Measurements from ENCODE around the gene RNF214. TPM values are rescaled to one million over a fixed set of nuclear protein-coding genes. Genes with fewer than 3 reads are reported as not detected.

RNF214 gene
- total RNA-seq, 2 donors from 2014 or later: 10.2 to 12.5 TPM

DNA sequence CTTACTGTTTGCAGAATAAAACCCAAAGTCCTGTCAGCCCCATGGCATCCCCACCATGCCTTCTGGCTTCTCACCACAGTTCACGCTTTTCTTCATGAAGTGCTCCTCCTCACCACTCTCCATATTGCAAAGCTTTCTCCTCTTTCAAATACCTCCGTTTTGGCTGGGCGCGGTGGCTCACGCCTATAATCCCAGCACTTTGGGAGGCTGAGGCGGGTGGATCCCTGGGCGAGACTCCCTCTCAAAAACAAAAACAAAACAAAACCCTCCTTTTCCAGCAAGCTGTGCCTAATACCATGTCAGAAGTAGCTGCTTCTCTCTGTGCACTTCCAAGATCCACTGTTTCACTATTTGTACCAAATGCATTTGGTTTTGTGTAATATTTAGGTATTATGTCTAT, 76.8 kb downstream of the RNF214 start:
- ATAC-seq: no peak
- intact Hi-C loops (cut with DNase I): no loop called here

GRCh38 chr11:117313091-117313490, 80.6 kb downstream of the RNF214 start:
- WGBS, 2 donors: 15 to 23% methylated on average over 5 of the region's 5 CpGs
- Histone ChIP-seq H3K27ac (peak overlapping the region; percentile 16 to 83 (median 52)), H3K36me3 (replicated peaks in 1 of 2; ENCODE audit: insufficient read depth in 1 of 2, low read depth in 2 of 2) (no peaks in the 10 kb centered on the region), H3K4me1 (peaks cover 60% of the 10 kb centered on the region), H3K4me3 (no peak overlapping the region), H3K27me3 (no peaks in the 10 kb centered on the region), H3K9me3 (no peaks in the 10 kb centered on the region)
- TF ChIP-seq CTCF (IDR thresholded peaks at IDR 0.05) (no peak), POLR2A (IDR thresholded peaks at IDR 0.05) (no peak)
- intact Hi-C loops (cut with DNase I): no loop called here
- no peak for DNase-seq
- ATAC-seq: no peak

More for the DNA sequence above, 76.8 kb downstream of the RNF214 start:
- no peak for DNase-seq
- H3K27me3 ChIP-seq: no peaks in the 10 kb centered on the region
- TF ChIP-seq POLR2A (IDR thresholded peaks at IDR 0.05) (no peak), CTCF (IDR thresholded peaks at IDR 0.05) (no peak)
- no peaks in the 10 kb centered on the region for H3K9me3 ChIP-seq
- peaks cover 64% of the 10 kb centered on the region for H3K4me1 ChIP-seq
- H3K4me3 ChIP-seq: no peak overlapping the region
- 89% methylated on average over 7 of the region's 7 CpGs for WGBS, 2 donors
- H3K27ac ChIP-seq: peak overlapping the region in 1 of 4 donors; percentile 25
- H3K36me3 ChIP-seq (replicated peaks in 1 of 2; ENCODE audit: insufficient read depth in 1 of 2, low read depth in 2 of 2): no peaks in the 10 kb centered on the region

- no peaks in the 10 kb centered on the region for H3K36me3 ChIP-seq (replicated peaks in 1 of 2; ENCODE audit: insufficient read depth in 1 of 2, low read depth in 2 of 2)
- H3K27me3 ChIP-seq: no peaks in the 10 kb centered on the region
- TF ChIP-seq POLR2A (IDR thresholded peaks at IDR 0.05) (no peak), CTCF (IDR thresholded peaks at IDR 0.05) (no peak)
- DNase-seq (peak in 2 of 4 donors; percentile 36 to 49), ATAC-seq (no peak)
- H3K4me3 ChIP-seq: peak overlapping the region; percentile 78 to 97
- intact Hi-C loops (cut with DNase I): no loop called here
- no peaks in the 10 kb centered on the region for H3K9me3 ChIP-seq
- H3K27ac ChIP-seq: peak overlapping the region; percentile 25 to 83 (median 68)
- peaks cover 70% of the 10 kb centered on the region for H3K4me1 ChIP-seq
- WGBS, 2 donors: 20 to 24% methylated on average over 6 to 12 of the region's 14 CpGs
Measured at GRCh38 chr11:117313828-117314768, 81.6 kb downstream of the RNF214 start.

DNA sequence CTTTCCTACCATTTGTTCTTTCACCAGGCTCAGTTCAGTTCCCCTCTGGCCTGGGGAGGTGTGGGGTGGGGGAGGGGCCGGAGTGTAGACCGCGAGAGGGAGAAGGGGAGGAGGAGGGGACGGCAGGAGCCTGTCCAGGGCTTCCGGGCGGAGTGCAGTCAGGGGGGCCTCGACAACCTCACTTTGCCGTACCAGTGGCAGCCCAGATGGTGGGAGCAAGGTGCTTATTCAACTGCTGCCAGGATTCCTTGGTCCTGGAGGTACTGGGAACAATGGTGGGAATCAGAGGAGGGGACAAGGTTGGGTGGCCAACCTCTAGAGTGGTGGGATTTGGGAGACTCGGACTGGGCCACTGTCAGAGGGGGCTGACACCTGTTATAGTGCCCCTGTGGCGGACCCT, 82.4 kb downstream of the RNF214 start:
- Histone ChIP-seq H3K36me3 (replicated peaks in 1 of 2; ENCODE audit: insufficient read depth in 1 of 2, low read depth in 2 of 2) (no peaks in the 10 kb centered on the region), H3K27me3 (no peaks in the 10 kb centered on the region), H3K4me3 (peak overlapping the region; percentile 78 to 97), H3K4me1 (peaks cover 75% of the 10 kb centered on the region), H3K9me3 (no peaks in the 10 kb centered on the region), H3K27ac (peak overlapping the region; percentile 54 to 83 (median 68))
- TF ChIP-seq CTCF (IDR thresholded peaks at IDR 0.05): no peak
- peak in 1 of 3 donors; percentile 17 for TF ChIP-seq POLR2A (IDR thresholded peaks at IDR 0.05)
- intact Hi-C loops (cut with DNase I): no loop called here
- ATAC-seq (no peak), DNase-seq (peak in 3 of 4 donors; percentile 35 to 56 (median 51))
- WGBS, 2 donors: 1 to 5% methylated on average over 8 to 10 of the region's 10 CpGs

Data from body of pancreas (tissue), 4 donors.